ENCODE measurements around the gene AUTS2. TPM values are rescaled to one million over a fixed set of nuclear protein-coding genes. Genes with fewer than 3 reads are reported as not detected.

Gene AUTS2
- total RNA-seq, 4 donors from 2014 or later, result 14.9 to 27.2 (median 17.5) TPM

DNA sequence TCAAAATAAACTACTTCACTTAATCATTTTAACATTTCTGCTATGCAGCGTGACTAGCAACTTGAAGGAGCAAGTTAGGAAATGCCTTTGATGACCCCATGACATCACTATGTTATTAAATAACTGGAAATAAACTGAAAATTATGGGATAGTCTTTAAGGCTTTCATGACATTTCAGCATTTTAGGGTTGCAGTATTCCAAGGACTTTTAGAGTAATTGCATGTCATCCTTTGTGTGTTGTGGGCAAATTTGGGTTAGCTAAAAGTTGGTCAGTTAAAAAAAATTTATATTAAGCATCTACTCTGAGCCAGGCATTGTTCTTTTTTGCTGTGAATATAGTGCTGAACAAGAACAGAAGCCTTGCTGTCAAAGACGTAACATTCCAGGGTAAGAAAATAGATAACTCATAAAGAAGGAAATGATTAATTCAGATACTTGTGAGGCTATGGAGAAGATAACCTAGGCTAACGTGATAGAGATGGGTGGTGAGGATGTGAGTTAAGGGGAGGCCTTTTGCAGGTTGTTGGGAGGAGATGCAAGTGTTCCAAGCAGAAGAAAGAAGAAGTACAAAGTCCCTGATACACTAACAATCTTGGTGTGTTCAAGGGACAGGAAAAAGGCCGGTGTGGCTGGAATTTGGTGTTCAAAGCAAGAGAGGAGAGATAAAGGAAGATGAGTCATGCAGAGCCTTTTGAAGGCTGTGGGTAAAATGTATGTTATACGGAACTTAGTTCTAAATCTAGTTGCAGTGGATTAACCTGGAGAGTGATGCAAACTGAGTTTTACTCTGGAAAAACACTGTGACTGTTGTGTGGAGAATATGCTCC lies 610.2 kb downstream of the AUTS2 start:
- no peak overlapping the region for H3K4me3 ChIP-seq (replicated peaks in 1 of 3)
- H3K9me3 ChIP-seq, result no peaks in the 10 kb centered on the region
- H3K27me3 ChIP-seq, result no peaks in the 10 kb centered on the region
- no peak overlapping the region for H3K27ac ChIP-seq
- TF ChIP-seq, protein P1, sequence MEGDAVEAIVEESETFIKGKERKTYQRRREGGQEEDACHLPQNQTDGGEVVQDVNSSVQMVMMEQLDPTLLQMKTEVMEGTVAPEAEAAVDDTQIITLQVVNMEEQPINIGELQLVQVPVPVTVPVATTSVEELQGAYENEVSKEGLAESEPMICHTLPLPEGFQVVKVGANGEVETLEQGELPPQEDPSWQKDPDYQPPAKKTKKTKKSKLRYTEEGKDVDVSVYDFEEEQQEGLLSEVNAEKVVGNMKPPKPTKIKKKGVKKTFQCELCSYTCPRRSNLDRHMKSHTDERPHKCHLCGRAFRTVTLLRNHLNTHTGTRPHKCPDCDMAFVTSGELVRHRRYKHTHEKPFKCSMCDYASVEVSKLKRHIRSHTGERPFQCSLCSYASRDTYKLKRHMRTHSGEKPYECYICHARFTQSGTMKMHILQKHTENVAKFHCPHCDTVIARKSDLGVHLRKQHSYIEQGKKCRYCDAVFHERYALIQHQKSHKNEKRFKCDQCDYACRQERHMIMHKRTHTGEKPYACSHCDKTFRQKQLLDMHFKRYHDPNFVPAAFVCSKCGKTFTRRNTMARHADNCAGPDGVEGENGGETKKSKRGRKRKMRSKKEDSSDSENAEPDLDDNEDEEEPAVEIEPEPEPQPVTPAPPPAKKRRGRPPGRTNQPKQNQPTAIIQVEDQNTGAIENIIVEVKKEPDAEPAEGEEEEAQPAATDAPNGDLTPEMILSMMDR (IDR thresholded peaks at IDR 0.05), result no peak
- no peak for TF ChIP-seq POLR2A (IDR thresholded peaks at IDR 0.05)
- no peaks in the 10 kb centered on the region for H3K4me1 ChIP-seq
- WGBS, 2 donors, result 83 to 86% methylated on average over 5 of the region's 5 CpGs
- H3K36me3 ChIP-seq, result no peaks in the 10 kb centered on the region
- intact Hi-C loops (cut with DNase I), result no loop called here
- no peak for DNase-seq

DNA sequence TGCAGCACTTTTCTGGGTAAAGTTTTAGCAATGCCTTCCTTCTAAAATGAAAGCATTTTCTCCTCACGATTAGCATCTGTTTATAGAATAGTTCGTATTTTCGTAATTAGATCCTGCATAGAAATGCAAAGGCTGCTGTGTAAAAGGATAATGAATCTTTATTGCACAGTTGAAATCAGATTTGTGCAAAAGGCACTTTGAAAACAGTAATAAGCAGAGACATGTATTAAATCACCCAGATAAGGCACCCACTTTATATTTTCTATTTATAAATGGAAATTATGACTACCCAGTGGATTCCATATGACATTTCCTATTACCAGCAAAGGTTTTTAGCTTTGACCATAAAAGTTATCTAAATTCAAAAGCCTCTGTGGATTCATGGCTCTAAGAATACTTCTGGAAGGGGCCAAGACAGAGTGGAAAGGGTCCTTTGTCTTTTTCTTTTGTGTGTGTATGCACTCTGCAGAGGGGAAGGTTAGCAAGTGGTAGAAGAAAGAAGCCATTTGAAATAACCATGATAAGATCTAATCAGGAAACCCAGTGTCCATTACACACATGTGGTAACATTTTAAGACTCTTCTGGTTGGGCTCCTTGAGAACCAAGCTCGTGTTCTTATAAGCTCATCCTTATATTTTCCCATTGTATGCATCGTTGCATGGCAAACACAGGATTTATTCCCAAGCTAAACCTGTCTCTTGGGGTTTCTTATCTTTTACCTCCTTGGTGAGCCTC lies 612.1 kb downstream of the AUTS2 start:
- intact Hi-C loops (cut with DNase I), result no loop called here
- DNase-seq, result no peak
- no peaks in the 10 kb centered on the region for H3K27me3 ChIP-seq
- WGBS, 2 donors, result 79% methylated on average over 5 of the region's 5 CpGs
- H3K4me1 ChIP-seq, result no peaks in the 10 kb centered on the region
- no peak overlapping the region for H3K27ac ChIP-seq
- H3K36me3 ChIP-seq, result no peaks in the 10 kb centered on the region
- TF ChIP-seq, protein P1 (IDR thresholded peaks at IDR 0.05), result no peak
- no peak for TF ChIP-seq POLR2A (IDR thresholded peaks at IDR 0.05)
- no peak overlapping the region for H3K4me3 ChIP-seq (replicated peaks in 1 of 3)
- H3K9me3 ChIP-seq, result no peaks in the 10 kb centered on the region

DNA sequence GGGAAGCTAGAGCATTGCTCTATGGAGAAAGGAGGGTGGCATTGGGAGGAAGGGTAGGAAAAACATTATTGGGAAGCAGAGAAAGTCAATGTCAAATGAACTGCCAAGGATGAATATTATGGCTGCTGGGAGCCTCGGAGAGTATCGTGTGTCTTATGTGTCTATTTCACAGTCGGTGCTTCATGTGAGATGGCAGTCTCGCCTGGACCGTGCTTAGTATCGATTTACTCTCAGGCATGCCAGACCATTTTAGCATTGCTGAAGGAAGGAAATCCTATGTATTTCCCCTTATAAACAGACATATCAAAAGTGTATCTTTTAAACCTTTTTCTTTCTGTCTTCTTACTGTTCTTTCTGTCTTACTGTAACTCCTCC lies 612.6 kb downstream of the AUTS2 start:
- H3K27me3 ChIP-seq, result no peaks in the 10 kb centered on the region
- TF ChIP-seq, protein P1 (IDR thresholded peaks at IDR 0.05), result no peak
- no peak for TF ChIP-seq POLR2A (IDR thresholded peaks at IDR 0.05)
- no peak overlapping the region for H3K27ac ChIP-seq
- DNase-seq, result no peak
- no peaks in the 10 kb centered on the region for H3K36me3 ChIP-seq
- 95 to 97% methylated on average over 6 of the region's 6 CpGs for WGBS, 2 donors
- no peaks in the 10 kb centered on the region for H3K4me1 ChIP-seq
- H3K9me3 ChIP-seq, result no peaks in the 10 kb centered on the region
- intact Hi-C loops (cut with DNase I), result no loop called here
- no peak overlapping the region for H3K4me3 ChIP-seq (replicated peaks in 1 of 3)

DNA sequence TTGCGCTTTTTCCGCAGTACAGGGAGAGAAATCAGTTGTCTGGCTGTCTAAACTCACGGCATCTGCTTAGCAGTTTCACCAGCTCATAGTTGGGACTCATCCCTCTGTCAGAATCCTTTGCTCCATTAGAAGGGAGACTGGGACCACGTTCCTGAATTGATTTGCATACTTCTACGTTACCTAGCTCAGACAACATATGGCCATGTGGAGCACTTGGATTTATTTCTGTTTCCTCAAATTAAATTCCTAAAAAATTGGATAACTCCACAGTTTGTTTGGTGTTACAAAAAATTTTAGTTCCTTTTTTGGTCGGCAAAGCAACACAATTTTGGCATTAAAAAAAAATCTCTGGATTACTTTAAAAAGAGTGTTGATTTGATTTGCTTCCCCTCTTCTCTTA lies 614.0 kb downstream of the AUTS2 start:
- WGBS, 2 donors, result 91% methylated on average over 6 of the region's 6 CpGs
- no peak for DNase-seq
- no peaks in the 10 kb centered on the region for H3K27me3 ChIP-seq
- TF ChIP-seq, protein P1 (IDR thresholded peaks at IDR 0.05), result no peak
- no peak for TF ChIP-seq POLR2A (IDR thresholded peaks at IDR 0.05)
- intact Hi-C loops (cut with DNase I), result no loop called here
- H3K36me3 ChIP-seq, result no peaks in the 10 kb centered on the region
- no peak overlapping the region for H3K27ac ChIP-seq
- H3K9me3 ChIP-seq, result no peaks in the 10 kb centered on the region
- no peak overlapping the region for H3K4me3 ChIP-seq (replicated peaks in 1 of 3)
- H3K4me1 ChIP-seq, result no peaks in the 10 kb centered on the region

DNA sequence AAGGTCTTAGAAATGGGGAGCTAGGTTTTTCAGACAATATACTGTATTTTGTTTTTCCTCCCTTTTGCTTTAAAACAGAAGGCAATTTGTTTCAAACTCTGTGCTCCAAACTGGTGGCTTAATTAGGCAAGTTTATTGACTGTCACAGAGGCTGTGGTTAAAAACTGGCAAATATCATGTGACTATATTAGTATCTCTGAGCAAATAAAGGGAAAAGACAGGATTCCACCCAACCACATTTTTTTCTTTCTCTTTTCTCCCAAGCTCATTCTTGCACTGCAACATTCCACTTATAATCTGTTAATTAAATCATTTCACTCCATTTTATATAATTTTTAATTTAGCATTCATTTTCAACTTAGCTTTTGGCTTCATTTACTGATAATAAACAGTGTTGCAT lies 615.8 kb downstream of the AUTS2 start:
- Histone ChIP-seq H3K36me3 (no peaks in the 10 kb centered on the region), H3K27me3 (no peaks in the 10 kb centered on the region)
- intact Hi-C loops (cut with DNase I), result no loop called here

More for the DNA sequence above, 615.8 kb downstream of the AUTS2 start:
- H3K9me3 ChIP-seq, result no peaks in the 10 kb centered on the region
- TF ChIP-seq POLR2A (IDR thresholded peaks at IDR 0.05), result no peak
- TF ChIP-seq, protein P1 (IDR thresholded peaks at IDR 0.05), result no peak
- H3K4me3 ChIP-seq (replicated peaks in 1 of 3), result no peak overlapping the region
- H3K27ac ChIP-seq, result no peak overlapping the region
- no peaks in the 10 kb centered on the region for H3K4me1 ChIP-seq
- no peak for DNase-seq

All from thyroid gland (tissue), 4 donors.